ENCODE results near the gene ADRA2C. TPM values are rescaled to one million over a fixed set of nuclear protein-coding genes. Genes with fewer than 3 reads are reported as not detected.

Gene ADRA2C
- total RNA-seq, 6 experiments from 2014 or later, result 0.17 to 0.81 (median 0.65) TPM; not detected in 1

- Histone ChIP-seq H3K4me3 (no peak overlapping the region), H3K4me1 (no peaks in the 10 kb centered on the region), H3K27me3 (no peaks in the 10 kb centered on the region), H3K27ac (no peak overlapping the region), H3K36me3 (no peaks in the 10 kb centered on the region), H3K9me3 (no peaks in the 10 kb centered on the region)
- DNase-seq (no peak), ATAC-seq (no peak)
- intact Hi-C loops (cut with DNase I), result no loop called here
- no peak for TF ChIP-seq CTCF (IDR thresholded peaks at IDR 0.05)
- TF ChIP-seq POLR2A (IDR thresholded peaks at IDR 0.05), result no peak
- no CpG with 5 or more reads among the region's 4 CpGs for WGBS (ENCODE audit: insufficient coverage, low coverage, low lambda C conversion rate, missing lambda C conversion rate)
These were observed 9.4 kb downstream of the ADRA2C start for GRCh38 chr4:3775576-3775975.

- intact Hi-C loops (cut with DNase I), result no loop called here
- H3K36me3 ChIP-seq, result no peaks in the 10 kb centered on the region
- no peak overlapping the region for H3K27ac ChIP-seq
- no peak for DNase-seq
- ATAC-seq, result no peak
- H3K4me3 ChIP-seq, result no peak overlapping the region
- no peaks in the 10 kb centered on the region for H3K27me3 ChIP-seq
- WGBS (ENCODE audit: insufficient coverage, low coverage, low lambda C conversion rate, missing lambda C conversion rate), result 40% methylated on average over 1 of the region's 22 CpGs
- H3K9me3 ChIP-seq, result no peaks in the 10 kb centered on the region
- TF ChIP-seq POLR2A (IDR thresholded peaks at IDR 0.05) (no peak), CTCF (IDR thresholded peaks at IDR 0.05) (no peak)
- no peaks in the 10 kb centered on the region for H3K4me1 ChIP-seq
These were observed 10.2 kb downstream of the ADRA2C start for GRCh38 chr4:3776166-3777032.

GRCh38 chr4:3777033-3777390 is 10.8 kb downstream of the ADRA2C start:
- DNase-seq, result no peak
- Histone ChIP-seq H3K27ac (no peak overlapping the region), H3K9me3 (no peaks in the 10 kb centered on the region), H3K4me1 (no peaks in the 10 kb centered on the region), H3K36me3 (no peaks in the 10 kb centered on the region), H3K27me3 (no peaks in the 10 kb centered on the region), H3K4me3 (no peak overlapping the region)
- whole genome bisulfite sequencing (ENCODE audit: insufficient coverage, low coverage, low lambda C conversion rate, missing lambda C conversion rate), result 60% methylated on average over 1 of the region's 5 CpGs
- TF ChIP-seq POLR2A (IDR thresholded peaks at IDR 0.05) (no peak), CTCF (IDR thresholded peaks at IDR 0.05) (no peak)
- intact Hi-C loops (cut with DNase I), result no loop called here
- ATAC-seq, result no peak

GRCh38 chr4:3777669-3778068 is 11.5 kb downstream of the ADRA2C start:
- Histone ChIP-seq H3K27ac (no peak overlapping the region), H3K4me1 (no peaks in the 10 kb centered on the region), H3K27me3 (no peaks in the 10 kb centered on the region), H3K36me3 (no peaks in the 10 kb centered on the region), H3K4me3 (no peak overlapping the region), H3K9me3 (no peaks in the 10 kb centered on the region)
- DNase-seq (no peak), ATAC-seq (no peak)
- WGBS (ENCODE audit: insufficient coverage, low coverage, low lambda C conversion rate, missing lambda C conversion rate), result 70% methylated on average over 6 of the region's 13 CpGs
- intact Hi-C loops (cut with DNase I), result no loop called here
- TF ChIP-seq POLR2A (IDR thresholded peaks at IDR 0.05) (no peak), CTCF (IDR thresholded peaks at IDR 0.05) (no peak)

Data from right lobe of liver (tissue), 6 donors.